Activated CD8-positive, alpha-beta memory T cell treated with anti-CD3 and anti-CD28 coated beads for 4 hours (primary cell): ENCODE measurements around the gene CRKL.

ENCODE experiments used
- DNase-seq, 2 donors: peaks; one replicate each; pipeline ENCODE4 v3.0.0-alpha.2; 2020; ENCODE audit warnings: low read depth in 2 of 2

Gene CRKL

DNA sequence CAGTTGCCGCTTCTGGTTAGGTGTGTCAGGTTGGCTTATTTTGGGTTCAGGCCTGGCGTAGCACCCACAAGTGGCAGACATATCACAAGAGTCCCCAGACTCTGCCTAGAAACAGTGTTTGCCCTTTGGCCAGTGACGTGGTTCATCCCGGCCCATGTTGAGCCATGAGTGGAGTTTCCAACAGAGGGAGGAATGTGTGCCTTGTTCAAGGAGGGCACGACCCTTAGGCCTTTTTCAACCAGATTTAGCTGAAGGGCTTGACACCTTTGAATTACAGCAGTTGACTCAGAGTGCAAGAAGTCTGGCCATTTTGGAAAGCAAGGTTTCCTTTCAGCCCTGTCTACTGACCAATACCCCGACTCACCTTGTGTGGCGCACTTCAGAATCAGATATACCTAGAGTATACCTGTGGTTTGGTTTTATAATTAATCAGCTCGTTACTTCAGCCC, 34.7 kb downstream of the CRKL start:
- no peak for DNase-seq

DNA sequence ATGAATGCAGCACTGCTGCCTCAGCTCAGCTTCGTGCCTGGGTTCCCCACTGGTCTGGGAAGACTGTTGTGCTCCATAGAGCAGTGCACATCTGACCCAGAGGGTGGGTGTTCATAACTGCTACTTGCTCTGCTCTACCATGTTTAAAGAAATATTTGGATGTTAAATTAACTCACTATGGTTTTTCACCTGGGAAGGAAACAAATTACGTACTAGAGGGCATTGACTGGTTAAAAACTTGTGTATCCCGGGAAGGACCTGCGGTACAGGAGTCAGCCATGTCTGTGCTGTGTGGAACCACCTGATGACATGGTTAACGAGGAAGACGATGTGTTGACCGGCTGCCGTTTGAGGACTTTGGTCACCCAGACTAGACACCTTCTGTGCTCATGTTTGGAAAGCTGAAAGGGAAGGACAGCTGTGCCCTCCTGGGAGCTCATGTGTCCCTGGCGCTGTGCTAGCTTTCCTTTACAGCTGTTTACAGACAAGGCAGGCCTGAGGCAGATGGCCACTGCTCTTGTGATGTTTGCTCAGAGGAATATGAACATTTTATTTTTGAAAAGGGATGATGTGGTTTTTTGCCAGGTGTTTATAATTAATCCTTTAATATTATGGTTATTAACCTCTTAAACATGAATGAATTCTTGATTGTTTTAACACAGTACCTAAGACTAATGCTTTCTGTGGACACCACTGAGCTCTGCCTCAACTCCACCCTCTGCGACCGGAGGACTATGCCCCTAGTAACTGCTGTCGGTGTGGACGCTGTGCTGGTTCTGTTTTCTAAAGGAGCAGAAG, 35.5 kb downstream of the CRKL start:
- no peak for DNase-seq

DNA sequence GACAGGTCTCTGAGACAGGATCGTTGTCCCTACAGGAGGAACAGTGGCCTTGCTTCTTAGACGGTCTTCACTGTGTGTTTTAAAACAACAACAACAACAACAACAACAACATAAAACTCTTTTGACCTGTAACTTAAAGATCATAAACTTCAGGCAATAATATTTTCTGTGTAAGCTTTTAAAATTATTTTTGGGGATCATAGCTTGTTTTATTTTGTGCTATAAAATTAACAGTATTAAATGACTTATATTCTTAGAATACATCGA, 36.1 kb downstream of the CRKL start:
- DNase-seq, result no peak

DNA sequence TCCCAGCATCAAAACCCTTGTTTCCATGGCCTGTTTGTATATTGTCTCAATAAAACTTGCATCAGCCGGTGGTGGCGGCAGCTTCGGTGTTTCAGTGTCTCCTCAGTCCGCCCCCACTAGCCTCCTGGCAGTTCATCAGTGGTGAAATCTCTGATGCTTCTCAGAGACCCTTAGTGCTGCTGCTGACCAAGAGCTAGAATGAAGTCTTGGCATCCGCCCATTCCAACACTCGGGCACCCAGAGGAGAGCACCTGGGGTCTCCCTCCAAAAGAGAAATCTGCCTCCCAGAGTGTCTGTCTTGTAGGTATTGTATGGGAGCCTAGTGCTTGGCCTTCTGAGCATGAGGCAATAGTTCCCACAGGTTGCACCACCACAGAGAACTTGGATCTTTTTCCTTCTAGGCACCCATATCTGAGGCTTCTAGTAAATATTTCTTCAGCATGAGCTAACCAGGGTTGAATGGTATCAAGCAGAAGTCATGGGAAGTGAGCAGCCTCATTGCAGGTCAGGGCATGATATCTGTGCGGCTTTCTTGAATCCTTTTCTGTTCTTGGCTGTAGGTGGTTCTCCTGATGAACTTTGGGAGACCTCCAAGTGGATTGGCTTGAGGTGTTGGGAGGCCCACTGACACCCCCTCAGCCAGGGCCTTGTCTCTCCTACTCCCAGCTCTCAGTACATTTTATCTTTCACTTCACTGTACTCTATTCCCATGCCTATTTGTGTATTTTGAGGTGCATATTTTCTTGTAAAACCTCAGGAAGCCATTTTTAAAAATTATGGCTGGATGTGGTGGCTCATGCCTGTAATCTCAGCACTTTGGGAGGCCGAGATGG, 36.7 kb downstream of the CRKL start:
- DNase-seq, result no peak

DNA sequence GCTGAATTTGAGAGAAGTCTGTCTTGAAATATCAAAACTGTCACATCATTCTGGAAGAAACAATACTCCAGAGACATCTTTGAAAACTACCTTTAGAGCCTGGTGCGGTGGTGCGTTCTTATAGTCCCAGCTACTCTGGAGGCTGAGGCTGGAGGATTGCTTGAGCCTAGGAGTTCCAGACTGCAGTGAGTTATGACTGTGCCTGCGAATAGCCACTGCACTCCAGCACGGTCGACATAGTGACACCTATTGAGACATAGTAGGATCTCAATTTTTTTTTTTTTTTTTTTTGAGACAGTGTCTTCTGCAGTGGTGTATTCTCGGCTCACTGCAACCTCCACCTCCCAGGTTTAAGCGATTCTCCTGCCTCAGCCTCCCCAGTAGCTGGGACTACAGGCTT, 38.3 kb downstream of the CRKL start:
- no peak for DNase-seq

DNA sequence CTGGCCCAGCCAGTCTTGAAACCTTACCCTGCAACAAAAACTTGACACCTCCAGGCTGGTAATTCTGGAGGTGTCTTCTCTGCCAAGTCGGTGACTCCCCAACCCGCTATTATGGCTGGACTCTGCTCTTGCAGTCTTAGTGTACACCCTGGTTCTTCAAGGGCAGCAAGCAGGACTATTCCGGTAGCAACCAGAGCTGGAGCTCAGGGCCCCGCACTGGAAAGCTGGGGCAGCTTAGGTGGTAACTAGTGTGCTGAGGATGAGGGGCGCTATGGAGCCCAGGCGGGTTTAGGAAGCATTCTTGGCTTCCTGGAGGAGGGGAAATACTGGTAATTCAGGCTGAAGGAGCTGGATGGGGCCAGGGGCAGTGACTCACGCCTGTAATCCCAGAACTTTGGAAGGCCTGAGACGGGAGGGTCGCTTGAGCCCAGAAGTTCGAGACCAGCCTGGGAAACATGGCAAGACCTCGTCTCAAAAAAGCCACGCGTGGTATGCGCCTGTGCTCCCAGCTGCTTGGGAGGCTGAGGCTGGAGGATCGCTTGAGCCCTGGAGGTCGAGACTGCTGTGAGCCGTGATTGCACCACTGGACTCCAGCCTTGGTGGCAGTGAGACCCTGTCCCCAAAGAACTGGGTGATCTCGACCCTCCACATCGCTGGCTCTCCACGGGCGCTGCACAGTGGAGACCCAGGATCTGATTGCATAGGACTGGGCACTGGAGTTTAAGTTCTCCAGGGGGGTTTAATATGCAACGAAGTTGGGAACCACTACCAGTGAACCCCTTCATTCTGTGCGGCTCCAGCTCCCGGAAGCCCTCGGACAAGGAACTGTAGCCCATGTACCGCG, 39.3 kb downstream of the CRKL start:
- no peak for DNase-seq

DNA sequence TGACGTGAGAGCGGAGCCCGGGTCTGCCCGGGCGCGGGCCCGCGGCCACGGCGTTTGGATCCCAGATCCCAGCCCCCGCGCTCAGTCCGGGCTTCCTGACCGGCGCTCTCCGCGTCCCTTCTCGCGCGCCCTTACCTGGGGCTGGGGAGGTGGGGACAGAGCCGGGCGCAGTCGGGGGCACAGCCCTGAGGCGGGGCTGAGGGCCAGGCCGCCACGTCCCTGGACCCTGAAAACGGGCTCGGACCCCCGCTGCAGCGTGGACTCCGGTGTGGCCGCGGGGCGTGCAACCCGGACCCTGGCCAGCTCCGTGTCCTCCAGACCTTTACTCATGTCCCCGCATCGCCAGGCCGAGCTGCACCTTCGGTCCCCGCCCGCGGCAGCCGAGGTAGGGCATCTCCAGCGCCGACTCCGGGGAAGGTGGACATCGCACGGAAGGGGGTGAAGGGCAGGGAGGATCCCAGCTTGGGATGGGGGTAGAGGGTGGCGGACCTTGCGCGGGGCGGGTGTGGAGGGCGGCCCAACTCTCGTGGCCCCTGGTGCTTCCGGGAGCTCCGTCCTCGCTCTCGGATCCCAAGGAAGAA, 40.0 kb downstream of the CRKL start:
- no peak for DNase-seq

DNA sequence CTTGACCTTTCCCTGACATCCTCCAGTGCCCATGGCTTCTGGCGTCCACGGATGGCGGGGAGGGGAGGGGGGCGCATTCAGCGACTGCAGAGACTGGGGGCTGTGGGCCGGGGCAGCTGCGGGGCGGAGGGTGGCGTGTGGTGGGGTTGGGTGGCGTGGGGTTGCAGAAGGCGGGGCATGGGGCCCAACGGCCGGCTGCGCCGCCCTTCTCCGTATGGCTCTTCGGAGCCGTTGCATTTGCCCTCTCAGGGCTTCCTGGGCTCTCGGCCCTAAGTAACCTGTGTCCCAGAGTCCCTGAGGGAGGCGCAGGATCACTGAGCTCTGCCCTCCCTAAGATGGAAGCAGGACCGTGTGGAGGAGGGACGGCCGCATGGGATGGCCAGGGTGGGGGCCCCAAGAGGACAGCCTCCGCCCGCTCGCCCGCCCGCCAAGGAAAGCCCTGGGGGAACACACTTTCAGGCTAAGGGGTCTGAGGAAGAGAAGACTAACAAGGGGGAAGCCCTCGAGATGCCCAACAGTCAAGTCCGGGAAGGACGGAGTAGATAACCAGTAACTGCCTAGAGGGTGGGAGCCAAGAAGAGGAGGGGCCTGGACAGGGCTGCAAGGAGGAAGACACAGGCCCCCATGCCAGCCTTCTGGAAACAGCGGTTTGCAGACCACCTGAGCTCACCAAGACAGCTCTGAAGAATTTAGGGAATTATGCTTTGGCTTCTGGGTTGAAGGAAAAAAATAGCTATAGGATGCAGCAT, 40.6 kb downstream of the CRKL start:
- DNase-seq, result no peak

DNA sequence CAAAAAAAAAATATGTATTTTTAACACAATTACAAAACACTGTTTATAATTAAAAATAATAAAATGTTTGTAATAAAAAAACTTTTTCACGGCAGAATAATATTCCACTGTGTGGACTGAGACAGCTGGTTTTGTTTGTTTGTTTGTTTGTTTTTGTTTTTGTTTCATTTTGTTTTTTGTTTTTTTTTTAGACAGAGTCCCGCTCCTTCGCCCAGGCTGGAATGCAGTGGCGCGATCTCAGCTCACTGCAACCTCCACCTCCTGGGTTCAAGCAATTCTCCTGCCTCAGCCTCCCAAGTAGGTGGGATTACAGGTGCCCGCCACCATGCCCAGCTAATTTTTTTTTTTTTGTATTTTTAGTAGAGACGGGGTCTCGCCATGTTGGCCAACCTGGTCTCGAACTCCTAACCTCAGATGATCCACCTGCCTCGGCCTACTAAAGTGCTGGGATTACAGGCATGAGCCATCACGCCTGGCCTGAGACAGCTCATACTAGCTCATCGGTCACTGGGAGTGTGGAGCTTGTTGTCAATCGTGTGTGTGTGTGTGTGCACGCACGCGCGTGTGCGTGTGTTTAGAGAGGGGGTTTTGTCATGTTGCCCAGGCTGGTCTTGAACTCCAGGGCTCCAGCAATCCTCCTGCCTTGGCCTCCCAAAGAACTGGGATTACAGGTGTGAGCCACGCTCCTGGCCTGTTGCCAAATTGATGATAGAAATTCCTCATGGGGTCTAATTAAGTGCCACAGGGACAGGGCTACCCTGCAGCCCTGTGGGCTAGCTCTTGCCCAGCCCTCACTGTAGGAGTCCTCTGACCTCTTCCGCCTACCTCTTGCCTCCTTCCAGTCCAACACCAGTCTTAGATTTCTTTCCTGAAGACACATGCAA, 42.6 kb downstream of the CRKL start:
- no peak for DNase-seq

DNA sequence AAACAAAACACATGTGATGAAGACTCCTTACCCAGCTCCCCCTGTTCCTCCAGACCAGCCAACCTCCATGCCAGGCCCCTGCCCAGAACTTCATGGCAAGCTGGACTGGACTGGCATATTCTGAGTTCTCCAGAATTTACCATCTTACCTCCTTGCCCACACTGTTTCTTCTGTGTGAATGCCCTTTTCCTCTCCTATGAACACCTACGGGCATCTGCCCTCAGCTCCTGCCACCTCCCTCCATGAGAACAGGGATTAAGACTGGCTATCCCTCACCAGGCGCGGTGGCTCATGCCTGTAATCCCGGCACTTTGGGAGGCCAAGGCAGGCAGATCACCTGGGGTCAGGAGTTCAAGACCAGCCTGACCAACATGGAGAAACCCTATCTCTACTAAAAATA, 43.4 kb downstream of the CRKL start:
- no peak for DNase-seq

DNA sequence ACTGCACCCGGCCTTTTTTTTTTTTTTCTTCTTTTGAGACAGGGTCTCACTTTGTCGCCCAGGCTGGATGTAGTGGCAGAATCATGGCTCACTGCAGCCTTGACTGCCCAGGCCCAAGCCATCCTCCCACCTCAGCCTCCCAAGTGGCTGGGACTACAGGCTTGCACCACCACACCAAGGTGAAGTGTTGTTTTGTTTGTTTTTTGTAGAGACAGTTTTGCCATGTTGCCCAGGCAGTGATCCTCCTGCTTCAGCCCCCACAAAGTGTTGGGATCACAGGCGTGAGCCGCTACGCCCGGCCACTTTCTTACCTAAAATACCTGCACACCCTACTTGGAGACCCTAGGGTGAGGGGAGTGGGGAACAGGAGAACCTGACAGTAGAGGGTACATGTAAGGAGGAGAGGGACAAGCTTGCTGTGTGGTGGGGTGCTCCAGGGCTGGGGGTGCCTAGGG, 45.3 kb downstream of the CRKL start:
- DNase-seq, result no peak

DNA sequence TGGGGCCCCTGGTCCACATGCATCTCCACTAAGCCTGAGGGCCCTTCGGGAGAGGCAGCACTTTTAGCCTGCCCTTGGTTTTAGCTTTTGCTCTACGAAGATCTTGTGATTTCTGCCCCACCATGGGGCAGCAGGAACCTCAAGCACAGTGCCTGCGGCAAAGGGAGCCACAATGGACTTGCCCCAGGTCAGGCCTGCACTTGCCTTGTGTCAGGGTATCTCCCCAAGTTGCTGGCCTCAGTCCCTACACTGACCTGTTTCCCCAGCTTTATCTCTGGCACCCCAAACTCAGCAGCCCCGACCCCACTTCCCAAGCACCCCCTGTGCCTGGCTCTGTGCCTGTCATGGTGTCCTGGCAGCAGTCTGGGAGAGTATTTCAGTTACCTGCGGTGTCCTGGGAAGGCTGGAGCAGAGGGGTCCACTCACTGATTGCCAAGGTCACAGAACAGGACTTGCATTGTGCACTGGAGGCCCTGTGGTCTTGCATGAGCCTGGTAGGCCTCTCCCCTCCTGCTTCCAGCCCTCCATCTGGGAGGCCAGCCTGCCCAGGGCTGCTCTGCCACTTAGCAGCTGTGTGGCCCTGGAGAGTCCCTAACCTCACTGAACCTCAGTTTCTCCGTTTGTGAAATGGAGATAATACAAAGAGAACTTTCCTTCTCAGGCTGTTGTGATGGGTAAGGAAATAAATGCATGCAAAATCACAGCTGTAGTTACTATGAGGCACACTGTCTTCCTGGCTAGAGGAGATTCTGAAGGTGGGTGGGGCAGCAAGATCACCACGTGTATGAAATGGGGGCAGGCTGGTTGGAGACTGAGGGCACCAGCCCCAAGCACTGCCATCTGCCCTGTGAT, 46.2 kb downstream of the CRKL start:
- no peak for DNase-seq

DNA sequence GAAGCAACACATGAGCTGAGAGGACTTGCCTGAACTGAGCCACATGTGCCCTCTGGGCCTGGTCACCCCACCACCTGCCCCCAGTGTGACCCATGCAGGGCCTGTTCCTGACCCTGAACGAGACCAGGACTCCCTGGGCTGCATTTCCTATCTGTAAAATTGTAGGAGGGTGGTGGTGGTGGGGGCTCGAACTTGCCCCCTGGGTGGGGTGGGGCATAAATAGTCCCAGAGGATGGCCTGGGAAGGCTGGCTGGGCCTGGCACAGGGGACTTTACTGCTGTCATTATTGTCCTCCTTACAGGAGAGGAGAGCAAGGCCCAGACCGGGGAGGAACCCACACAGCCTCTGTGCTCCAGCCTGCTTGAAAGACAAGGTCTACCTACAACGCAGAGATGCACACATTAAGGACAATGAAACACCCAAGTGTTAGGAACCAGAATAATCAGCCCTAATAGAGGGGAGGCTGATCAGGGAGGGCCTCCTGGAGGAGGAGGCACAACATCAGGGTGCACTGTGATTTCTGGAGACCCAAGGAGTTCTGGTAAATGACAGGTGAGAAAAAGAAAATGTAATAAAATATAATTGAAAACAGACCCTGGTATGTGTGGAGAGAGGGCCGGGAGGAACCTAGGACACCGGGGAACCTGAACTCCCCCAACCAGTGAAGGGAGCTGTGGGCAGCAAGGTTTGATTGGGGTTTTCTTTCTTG, 47.0 kb downstream of the CRKL start:
- DNase-seq, result no peak

DNA sequence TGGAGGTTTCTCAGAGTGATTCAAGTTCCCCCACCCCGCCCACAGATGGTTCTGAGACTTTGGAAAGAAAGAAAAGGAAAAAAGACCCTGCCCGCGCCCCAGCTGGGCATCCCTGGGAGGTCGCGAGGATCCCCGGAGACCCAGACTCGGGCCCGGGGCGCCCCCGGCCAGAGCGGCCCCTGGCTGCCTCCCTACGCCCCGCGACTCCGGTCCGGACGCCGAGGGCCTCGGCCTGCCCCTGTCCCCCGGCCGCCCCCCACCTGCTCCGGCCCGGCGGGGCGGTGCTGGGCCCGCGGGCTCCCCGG, 47.5 kb downstream of the CRKL start:
- no peak for DNase-seq

DNA sequence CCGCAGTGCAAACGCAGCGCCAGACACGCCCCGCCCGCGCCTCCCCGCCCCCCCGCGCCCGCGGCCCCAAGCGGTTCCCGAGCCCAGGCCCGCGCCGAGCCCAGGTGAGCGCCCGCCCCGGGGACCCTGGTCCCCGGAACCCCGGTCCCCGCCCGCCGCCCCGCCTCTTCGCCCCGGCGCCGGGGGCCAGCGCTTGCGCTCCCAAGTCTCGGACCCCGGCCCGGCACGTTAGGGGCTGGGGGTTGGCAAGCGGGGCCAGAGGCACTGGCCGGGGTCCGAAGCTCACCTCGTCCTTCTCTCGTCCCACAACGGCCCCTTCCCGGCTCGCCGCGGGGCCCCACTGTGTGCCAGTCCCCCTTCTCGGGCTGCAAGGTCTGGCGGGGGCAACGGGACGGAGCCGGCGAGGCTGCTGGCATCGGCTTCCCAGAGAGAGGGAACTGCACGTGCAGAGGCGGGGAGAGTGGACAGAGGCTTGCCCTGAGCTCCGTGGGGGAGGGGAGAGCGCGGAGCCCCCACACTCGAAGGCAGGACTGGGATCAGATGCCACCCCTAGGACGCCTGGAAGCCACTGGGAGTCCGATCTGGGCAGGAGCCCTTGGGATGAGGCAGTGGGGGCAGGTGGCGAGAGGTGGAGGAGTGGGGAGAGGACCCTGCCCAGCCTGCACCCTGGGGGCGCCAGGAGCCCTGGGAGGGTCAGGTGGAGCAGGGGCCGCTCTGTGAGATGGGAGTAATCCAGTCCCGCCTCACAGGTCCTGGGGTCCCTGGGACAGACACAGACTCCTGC, 48.1 kb downstream of the CRKL start:
- DNase-seq, result no peak

DNA sequence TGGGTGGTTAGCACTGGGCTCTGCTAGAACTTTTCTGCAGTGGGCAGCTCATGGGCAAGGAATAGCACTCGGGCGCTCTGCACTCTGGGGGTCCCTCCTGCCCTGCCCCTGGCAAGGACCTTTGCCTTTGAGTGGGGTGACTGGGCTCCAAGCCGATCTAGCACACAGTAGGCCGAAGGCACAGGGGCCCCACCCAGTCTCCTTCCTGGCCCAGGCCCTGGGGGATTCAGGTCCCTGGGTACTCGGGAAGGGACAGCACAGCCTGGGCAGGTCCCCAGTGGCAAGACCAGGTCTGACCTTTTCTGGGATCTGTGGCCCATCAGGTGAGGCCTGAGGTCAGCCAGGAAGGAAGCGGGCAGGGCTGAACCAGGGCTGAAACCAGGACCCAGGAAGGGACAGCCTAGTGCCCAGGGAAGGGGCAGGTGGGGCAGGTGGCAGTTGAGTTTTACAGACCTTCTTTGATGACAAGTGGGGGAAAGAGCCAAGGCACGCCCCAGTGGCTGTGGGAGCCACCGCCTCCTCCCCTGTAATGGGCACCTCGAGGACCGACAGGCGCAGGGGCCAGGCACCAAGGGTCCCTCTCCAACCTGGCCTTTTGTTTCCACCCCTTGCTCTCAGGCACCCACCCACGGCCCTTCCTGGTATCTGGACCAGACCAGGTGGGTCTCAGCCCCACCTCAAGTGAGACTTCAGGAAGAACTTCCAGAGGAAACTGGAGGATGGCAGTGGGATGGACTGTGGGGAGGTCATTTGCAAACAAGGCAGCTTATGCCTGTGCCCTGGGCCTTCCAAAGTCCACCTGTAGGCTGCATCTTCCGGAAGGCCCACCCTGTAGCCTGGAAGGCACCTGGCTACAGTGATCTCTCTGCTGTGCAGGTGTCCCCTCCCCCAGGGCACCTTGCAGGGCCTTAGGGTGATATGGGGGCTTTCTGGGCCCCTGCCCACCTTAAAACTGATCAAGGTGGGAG, 49.0 kb downstream of the CRKL start:
- DNase-seq, result no peak
